Mononuclear cell (primary cell): Measurements from ENCODE around the gene TUBGCP6. TPM values are rescaled to one million over a fixed set of nuclear protein-coding genes. Genes with fewer than 3 reads are reported as not detected.

Experiments used
- H3K27me3 ChIP-seq: 2 replicates; pipeline ENCODE4 v1.6.0; 2011; ENCODE audit warnings: low read length, control low read depth; ENCODE audit not compliant: insufficient read depth
- H3K4me1 ChIP-seq: 2 replicates; pipeline ENCODE4 v1.5.1; 2011; ENCODE audit warnings: mild to moderate bottlenecking, low read length, control low read depth; ENCODE audit not compliant: insufficient read depth
- H3K4me3 ChIP-seq: 2 replicates; pipeline ENCODE4 v1.5.1; 2011; ENCODE audit warnings: mild to moderate bottlenecking, low read length, moderate library complexity
- H3K9me3 ChIP-seq: 2 replicates; pipeline ENCODE4 v1.5.1; 2011; ENCODE audit warnings: low read depth, mild to moderate bottlenecking, control low read depth, low read length
- total RNA-seq: library from RNA; depleted of rRNA; stranded (reverse); fragments of >200 nt; gene quantifications from one replicate; pipeline ENCODE4 v1.2.3, GENCODE V29; 2012

TUBGCP6 gene
- total RNA-seq, 1 donor: 45.1 TPM

- Histone ChIP-seq H3K4me3 (no peak overlapping the region), H3K9me3 (no peaks in the 10 kb centered on the region), H3K4me1 (peaks cover 33% of the 10 kb centered on the region), H3K27me3 (no peaks in the 10 kb centered on the region)
Measured at GRCh38 chr22:50238755-50239154, 6.1 kb downstream of the TUBGCP6 start.

- no peaks in the 10 kb centered on the region for H3K9me3 ChIP-seq
- no peaks in the 10 kb centered on the region for H3K27me3 ChIP-seq
- H3K4me3 ChIP-seq: no peak overlapping the region
- H3K4me1 ChIP-seq: peaks cover 14% of the 10 kb centered on the region
Measured at GRCh38 chr22:50236731-50237409, 8.0 kb downstream of the TUBGCP6 start.

GRCh38 chr22:50233223-50233622 lies 11.6 kb downstream of the TUBGCP6 start:
- Histone ChIP-seq H3K27me3 (no peaks in the 10 kb centered on the region), H3K9me3 (no peaks in the 10 kb centered on the region), H3K4me3 (no peak overlapping the region), H3K4me1 (no peaks in the 10 kb centered on the region)

- Histone ChIP-seq H3K9me3 (no peaks in the 10 kb centered on the region), H3K4me3 (no peak overlapping the region), H3K27me3 (no peaks in the 10 kb centered on the region), H3K4me1 (no peaks in the 10 kb centered on the region)
Measured at GRCh38 chr22:50232481-50233151, 12.2 kb downstream of the TUBGCP6 start.

GRCh38 chr22:50229370-50229769 lies 15.5 kb downstream of the TUBGCP6 start:
- Histone ChIP-seq H3K4me1 (no peaks in the 10 kb centered on the region), H3K9me3 (no peaks in the 10 kb centered on the region), H3K4me3 (no peak overlapping the region), H3K27me3 (no peaks in the 10 kb centered on the region)

- no peak overlapping the region for H3K4me3 ChIP-seq
- no peaks in the 10 kb centered on the region for H3K27me3 ChIP-seq
- H3K4me1 ChIP-seq: no peaks in the 10 kb centered on the region
- no peaks in the 10 kb centered on the region for H3K9me3 ChIP-seq
Measured at GRCh38 chr22:50228366-50228765, 16.5 kb downstream of the TUBGCP6 start.

- H3K4me1 ChIP-seq: no peaks in the 10 kb centered on the region
- H3K4me3 ChIP-seq: no peak overlapping the region
- H3K27me3 ChIP-seq: no peaks in the 10 kb centered on the region
- no peaks in the 10 kb centered on the region for H3K9me3 ChIP-seq
Measured at GRCh38 chr22:50227579-50228215, 17.1 kb downstream of the TUBGCP6 start.

- Histone ChIP-seq H3K4me3 (no peak overlapping the region), H3K4me1 (no peaks in the 10 kb centered on the region)
Measured at GRCh38 chr22:50226875-50227165, 18.0 kb downstream of the TUBGCP6 start.

GRCh38 chr22:50226063-50226874 lies 18.6 kb downstream of the TUBGCP6 start:
- no peaks in the 10 kb centered on the region for H3K9me3 ChIP-seq
- H3K4me3 ChIP-seq: no peak overlapping the region

More at GRCh38 chr22:50226875-50227165, 18.0 kb downstream of the TUBGCP6 start:
- H3K27me3 ChIP-seq: no peaks in the 10 kb centered on the region
- no peaks in the 10 kb centered on the region for H3K9me3 ChIP-seq

GRCh38 chr22:50225200-50225969 lies 19.4 kb downstream of the TUBGCP6 start:
- Histone ChIP-seq H3K4me1 (no peaks in the 10 kb centered on the region), H3K9me3 (no peaks in the 10 kb centered on the region), H3K4me3 (no peak overlapping the region), H3K27me3 (no peaks in the 10 kb centered on the region)

More at GRCh38 chr22:50226063-50226874, 18.6 kb downstream of the TUBGCP6 start:
- no peaks in the 10 kb centered on the region for H3K4me1 ChIP-seq
- H3K27me3 ChIP-seq: no peaks in the 10 kb centered on the region

GRCh38 chr22:50224071-50224470 lies 20.8 kb downstream of the TUBGCP6 start:
- no peak overlapping the region for H3K4me3 ChIP-seq
- no peaks in the 10 kb centered on the region for H3K27me3 ChIP-seq
- no peaks in the 10 kb centered on the region for H3K4me1 ChIP-seq
- H3K9me3 ChIP-seq: no peaks in the 10 kb centered on the region

- no peak overlapping the region for H3K4me3 ChIP-seq
- H3K27me3 ChIP-seq: no peaks in the 10 kb centered on the region
- no peaks in the 10 kb centered on the region for H3K4me1 ChIP-seq
- no peaks in the 10 kb centered on the region for H3K9me3 ChIP-seq
Measured at GRCh38 chr22:50222508-50222907, 22.3 kb downstream of the TUBGCP6 start.

- Histone ChIP-seq H3K4me3 (no peak overlapping the region), H3K9me3 (no peaks in the 10 kb centered on the region), H3K27me3 (no peaks in the 10 kb centered on the region), H3K4me1 (no peaks in the 10 kb centered on the region)
Measured at GRCh38 chr22:50221410-50222300, 23.2 kb downstream of the TUBGCP6 start.
